Stimulated activated CD4-positive, alpha-beta T cell treated with anti-CD3 and anti-CD28 coated beads, Interleukin-15, amount 100 ng/mL, for 1 hour (primary cell): ENCODE data around the gene UPF2.
"Not testable (repeated sequence)": the region's sequence is repeated elsewhere in the genome, so short reads cannot be mapped to it uniquely, and the experiment has no call there.

Experiments used
- DNase-seq, 2 donors: peaks; one replicate each; pipeline ENCODE4 v3.0.0-alpha.2; 2020; ENCODE audit warnings: low read depth in 1 of 2, low spot score in 1 of 2

The UPF2 gene

DNA sequence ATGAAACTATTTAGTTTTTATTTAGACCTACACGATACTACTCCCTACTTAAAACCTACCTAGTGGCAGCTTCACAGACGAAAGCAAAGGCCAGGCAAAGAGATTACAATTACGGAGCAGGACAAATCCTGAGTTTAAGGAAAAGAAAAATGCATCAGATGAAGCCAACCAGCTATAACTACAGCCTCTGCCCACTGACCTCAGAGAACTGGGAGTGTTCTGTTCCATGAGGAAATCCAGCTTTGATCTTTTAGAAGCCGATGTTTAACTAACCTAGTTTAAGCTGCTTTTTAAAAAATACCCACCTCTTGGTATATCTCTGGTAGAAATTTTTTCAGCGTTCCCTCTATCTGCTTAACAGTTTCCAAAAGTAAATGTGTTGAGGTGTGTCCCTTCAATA is 3.0 kb upstream of the UPF2 start:
- DNase-seq: no peak

DNA sequence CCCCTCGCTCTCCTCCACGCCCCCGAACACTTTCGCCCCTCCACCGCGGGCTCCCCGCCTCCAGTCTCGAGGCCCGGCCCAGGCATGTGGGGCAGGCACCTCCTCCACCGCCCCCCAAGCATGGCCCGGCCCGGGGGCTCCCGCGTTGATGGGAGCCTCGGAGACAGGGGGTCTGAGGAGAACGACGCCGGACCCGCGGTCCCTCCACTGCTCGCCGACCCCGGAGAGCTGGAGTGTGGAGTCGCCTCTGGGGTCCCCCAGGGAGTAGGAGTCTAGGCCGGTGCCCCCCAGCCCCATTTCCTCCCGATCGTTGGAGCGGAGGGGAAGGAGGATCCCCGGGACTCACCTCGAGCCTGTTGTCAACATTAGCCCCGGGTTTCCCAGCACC is 206 bp downstream of the UPF2 start:
- peak in 1 of 2 donors; percentile 49 for DNase-seq

DNA sequence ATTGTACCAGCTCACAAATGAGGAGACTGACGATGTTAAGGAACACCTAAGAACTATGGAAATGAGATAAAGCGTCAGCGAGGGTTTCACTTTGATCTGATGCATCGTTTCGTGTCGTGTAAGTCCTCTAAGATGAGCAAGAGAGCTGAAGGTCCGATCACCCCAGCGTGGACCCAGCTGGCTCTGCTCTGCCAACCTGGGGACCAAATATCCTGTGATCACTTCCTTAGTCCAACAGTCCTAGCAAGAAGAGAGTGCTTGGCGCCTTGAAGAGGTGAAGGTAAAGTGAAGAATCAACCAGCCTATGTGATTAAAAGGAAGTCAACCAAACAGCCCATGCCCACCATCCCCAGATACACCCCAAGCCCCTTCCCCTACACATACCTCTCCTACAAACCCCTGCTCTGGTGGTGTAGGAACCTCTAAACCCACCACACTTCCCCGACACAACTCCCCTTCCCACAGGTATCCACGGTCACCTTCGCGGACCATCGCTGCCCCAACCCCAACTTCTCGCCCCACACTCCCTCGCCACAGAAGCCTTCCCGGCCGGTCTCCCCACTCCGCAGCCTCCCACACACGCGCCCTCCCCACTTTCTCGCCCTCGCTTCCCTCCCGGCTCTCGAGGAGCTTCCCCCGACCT is 722 bp downstream of the UPF2 start:
- no peak for DNase-seq

DNA sequence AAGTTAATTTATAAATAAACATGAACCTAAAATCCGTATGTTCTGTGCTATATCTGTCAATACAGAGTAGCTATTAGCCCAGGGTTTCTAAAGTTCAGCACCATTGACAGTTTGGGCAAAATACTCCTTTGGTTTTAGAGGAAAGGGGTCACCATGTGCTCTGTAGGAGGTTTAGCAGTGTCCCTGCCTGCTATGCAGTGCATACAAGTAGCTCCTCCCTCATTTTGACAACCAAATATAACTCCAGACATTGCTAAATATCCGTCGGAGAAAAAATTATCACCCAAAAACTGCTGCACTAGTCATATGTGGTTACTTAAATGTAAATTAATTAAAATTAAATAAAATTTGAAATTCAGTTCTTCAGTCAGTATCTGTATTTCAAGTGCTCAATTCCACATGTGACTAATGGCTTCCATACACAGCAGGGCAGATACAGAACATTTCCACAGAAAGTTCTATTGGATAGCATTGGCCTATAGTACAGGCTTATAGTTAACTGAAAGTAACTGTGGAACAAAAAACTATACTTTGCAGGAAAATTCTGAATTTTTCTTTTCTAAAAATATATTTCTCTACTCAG is 6.4 kb downstream of the UPF2 start:
- no peak for DNase-seq

DNA sequence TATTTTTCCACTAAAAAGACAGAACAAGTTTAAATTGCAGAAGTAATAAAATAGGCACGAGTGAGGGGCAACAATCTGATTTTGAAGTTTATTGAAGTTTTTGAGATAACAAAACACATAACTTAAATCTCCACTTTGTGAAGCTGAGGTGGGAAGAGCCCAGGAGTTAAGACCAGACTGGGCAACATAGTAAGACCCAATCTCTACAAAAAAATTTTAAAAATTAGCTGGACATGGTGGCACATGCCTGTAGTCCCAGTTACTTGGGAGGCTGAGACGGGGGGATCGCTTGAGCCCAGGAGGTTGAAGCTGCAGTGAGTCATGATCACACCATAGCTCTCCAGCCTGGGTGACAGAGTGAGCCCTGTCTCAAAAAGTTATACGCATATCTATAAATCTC is 11.2 kb downstream of the UPF2 start:
- DNase-seq: no peak

DNA sequence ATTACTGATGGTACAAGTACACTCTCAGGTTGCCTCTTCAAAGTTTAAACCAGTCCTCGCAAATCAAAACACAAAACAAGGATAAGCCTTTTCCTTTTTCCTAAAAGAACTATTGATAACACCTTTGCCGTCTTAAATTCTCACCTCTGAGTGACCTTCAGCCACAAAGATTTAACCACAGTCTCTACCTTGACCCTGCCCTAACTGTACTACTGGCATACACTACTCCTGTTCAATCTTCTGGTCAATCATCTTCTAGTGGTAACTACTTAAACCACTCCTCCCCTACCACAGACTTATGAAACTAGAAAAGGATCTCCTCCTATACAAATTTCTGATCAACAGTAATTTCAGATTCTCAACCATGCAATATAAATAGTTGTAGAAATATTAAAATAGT is 15.1 kb downstream of the UPF2 start:
- DNase-seq: no peak

DNA sequence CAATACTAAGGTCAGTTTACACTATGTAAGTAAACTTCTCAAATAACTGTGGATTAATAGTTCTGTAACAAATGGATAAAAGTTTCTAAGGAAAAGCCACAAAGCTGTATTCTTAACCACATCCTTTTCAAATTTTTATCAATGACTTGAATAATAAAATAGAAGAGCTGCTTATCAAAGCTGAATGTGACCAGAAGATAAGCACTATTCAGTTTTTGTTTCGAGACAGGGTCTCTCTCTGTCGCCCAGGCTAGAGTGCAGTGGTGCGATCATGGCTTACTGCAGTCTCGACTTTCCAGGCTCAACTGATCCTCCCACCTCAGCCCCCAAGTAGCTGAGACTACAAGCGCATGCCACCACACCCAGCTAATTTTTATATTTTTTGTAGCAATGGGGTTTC is 17.0 kb downstream of the UPF2 start:
- no peak for DNase-seq

DNA sequence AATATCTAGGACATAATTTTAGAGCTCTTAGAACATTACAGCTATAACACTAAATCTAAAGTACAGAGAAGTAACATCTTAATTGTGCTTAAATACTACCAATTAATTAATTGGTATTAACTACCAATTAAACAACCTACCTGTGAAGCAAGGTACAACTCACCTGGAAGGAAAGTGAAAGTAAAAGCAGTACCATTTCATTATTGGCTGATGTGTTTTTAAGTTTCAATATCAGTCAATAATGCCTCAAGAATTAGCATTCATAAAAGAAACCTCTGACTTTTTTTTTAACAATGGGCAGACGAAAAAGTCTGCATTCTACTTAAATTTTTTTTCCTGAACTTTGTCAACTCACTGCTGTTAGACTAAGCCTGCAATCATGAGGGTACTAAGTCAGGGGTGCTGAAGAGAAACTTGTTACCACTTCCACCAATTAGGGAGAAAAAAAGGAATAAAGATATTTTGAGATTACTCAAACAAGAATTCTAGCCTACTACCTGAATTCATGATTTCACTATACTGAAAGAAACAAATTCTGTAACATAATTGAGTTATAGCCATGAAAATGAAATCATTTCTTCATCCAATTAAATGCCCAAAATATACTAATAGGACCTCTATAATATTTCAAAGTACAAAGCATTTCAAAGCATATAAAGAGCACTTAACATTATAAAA is 19.9 kb downstream of the UPF2 start:
- no peak for DNase-seq

DNA sequence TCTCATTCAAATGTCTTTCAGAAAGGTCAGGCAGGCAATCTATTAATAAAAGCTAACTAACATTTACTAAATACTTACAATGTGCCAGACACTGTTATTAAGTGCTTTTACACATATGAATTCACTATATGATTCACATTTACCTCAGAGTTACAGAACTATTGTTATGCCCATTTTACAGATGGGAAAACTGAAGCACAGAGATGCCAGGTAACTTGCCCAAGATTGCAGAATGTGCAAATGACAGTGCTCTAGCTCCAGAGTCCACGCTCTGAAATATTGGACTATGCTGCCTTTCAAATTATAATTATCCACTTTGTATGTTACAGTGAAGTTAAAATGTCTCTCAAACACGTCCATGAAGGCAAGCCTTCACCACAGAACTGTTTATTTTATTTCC is 22.0 kb downstream of the UPF2 start:
- DNase-seq: no peak

DNA sequence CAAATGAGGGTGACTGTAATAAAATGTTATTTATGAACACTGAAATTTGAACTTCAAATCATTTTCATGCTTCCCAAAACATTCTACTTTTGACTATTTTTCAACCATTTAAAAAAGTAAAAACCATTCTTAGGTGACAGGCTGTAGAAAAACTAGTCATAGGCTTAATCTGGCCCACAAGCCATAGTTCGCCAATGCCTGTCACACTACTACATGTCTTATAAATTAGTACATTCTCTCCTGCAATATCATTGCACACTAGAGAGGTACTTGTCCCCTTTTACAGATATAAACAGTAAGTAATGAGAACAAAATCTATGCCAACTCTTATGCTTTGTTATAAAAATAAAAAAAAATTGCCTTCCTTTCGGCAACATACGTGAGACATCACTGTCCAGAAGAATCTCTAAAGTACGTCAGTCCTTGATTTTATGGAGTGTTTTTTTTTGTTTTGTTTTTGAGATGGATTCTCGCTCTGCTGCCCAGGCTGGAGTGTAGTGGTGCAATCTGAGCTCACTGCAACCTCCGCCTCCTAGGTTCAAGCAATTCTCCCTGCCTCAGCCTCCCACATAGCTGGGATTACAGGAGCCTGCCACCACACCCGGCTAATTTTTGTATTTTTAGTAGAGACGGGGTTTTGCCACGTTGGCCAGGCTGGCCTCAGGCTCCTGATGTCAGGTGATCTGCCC is 23.2 kb downstream of the UPF2 start:
- DNase-seq: no peak

DNA sequence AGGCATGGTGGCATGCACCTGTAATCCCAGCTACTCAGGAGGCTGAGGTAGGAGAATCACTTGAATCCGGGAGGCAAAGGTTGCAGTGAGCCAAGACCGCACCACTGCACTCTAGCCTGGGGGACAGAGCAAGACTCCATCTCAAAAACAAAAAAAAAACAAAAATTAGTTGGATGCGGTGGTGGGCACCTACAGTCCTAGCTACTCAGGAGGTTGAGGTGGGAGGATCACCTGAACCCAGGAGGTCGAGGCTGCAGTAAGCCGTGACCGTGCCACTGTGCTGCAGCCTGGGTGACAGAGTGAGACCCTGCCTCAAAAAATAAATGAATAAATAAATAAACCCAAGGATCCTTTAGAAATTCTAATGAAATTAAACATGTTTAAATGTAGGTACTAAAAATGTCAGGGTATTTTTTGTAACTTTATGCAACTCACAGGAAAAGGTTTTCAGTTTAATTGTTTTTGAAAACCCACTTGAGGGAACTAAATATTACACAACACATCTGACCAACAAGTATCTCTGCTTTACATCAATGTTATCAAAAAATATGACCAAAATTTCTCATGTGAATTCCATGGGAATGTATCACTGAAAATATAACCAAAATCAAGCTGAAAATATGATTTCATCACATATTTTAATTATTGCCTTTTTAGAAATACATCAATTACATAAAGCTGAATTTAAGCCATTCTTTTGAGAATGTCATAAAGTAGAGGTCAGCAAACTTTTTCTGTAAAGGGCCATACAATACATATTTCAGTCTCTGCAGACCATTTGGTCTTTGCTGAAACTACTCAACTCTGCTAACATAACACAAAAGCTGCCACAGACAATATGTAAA is 23.9 kb downstream of the UPF2 start:
- DNase-seq: no peak

DNA sequence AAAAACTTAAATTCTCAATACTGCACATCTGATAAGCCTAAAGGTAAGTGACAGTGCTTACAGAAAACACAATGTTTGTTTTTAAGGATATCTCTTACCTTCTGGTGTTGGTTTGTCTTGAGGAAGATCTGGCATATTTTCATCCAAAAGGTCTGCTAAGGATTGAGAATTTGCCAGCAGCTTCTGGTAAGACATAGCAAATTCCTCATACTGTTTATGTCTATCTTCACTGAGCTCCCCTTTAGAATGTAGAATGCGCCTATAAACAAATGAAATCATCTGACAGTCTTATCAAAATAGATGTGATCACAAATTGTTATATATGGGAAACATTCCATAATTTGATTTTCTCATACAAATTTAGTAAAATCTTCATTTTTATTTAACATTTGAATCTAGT is 28.7 kb downstream of the UPF2 start:
- no peak for DNase-seq

DNA sequence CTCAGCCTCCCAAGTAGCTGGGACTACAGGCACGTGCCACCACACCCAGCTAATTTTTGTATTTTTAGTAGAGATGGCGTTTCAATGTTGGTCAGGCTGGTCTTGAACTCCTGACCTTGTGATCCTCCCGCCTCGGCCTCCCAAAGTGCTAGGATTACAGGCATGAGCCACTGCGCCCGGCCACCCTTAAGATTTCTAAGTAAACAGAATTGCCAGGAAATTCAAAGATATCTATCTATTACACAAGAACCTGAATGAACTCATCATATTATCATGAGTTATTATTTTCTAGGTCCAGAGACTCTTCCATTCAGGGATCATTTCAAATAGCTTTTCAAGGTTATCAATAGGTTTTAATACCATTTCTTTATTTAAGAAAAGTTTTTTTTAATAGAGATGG is 29.2 kb downstream of the UPF2 start:
- not testable (repeated sequence) for DNase-seq

DNA sequence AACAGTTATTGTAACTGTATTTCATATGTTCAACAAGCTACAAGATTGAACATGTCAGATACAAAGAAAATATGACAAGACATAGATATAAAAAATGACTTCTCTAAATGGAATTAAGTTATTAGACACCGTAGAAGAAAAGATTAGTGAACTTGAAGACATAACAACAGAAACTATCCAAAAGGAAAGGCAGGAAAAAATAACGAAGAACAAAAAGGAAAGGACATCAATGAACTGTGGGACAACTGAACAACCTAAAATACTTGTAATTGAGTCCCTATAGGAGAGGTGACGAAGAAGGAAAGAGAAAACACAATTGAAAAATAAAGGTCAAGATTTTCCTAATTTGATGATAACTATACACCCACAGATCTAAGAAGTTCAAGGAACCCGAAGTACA is 32.3 kb downstream of the UPF2 start:
- DNase-seq: no peak

DNA sequence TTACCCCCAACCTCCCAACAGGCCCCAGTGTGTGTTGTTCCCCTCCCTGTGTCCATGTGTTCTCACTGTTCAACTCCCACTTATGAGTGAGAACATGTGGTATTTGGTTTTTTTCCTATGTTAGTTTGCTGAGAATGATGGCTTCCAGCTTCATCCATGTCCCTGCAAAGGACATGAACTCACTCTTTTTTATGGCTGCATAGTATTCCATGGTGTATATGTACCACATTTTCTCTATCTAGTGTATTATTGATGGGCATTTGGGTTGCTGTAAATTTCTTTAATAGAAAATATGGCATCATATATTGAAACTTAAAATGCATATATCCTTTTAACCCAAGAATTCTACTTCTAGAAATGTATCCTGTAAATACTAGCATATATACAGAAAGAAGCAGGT is 33.8 kb downstream of the UPF2 start:
- not testable (repeated sequence) for DNase-seq

DNA sequence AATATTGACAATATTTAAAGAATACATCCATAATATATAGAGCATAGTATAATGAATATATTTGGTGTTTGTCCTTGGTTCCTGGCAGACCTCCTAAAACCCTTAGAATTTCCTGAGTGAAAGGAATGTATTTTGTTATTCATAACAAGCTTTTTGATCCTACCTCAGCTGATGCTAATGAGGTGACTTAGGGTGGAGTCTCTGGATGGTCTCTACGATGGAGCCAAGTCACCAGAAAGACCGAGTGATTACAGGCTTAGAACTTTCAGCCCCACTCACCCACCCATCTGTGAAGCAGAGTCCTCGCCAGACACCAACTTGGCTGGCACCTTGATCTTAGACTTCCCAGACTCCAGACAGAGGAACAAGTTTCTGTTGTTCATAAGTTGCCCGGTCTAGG is 35.9 kb downstream of the UPF2 start:
- DNase-seq: no peak

DNA sequence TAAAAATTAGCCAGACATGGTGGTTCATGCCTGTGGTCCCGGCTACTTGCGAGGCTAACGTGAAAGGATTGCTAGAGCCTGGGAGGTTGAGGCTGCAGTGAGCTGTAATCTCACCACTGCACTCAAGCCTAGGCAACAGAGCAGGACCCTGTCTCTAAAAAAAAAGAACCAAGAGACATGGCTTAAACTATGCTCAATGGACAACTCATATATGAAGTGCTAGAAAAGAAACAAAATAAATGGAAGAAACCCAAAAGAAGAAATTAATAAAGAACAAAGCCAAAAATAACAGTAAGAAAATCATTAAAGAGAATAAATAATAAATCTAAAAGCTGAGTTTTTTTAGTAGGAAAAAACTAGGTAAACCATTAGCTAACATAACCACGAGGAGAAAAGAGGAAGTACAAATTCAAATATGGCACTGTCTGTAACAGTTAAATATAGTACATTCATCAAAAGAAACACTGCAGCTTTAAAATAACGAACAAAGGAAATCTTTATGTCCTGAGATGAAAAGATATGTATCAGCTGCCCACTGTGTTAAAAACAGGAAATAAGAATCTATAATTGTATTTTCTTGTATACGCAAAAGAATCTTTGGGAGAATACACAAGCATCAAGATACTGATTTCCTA is 48.7 kb downstream of the UPF2 start:
- DNase-seq: no peak

DNA sequence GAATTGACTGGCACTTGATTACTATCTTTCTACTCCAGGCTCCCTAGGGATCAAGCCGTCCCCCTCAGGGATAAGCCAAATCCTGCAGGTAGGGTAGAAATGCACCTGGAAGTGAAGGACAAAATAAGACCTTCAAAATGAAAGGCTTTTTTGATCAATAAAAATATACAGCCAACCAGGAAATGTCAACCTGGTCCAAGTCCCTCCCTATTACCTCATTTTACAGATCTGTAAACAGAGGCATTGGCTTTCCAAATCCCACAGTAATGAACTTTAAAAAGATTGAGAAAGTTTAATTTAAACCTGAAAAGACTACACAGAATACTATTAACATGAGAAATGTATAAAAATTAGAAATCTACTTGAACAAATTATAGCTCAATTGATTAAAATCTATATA is 53.7 kb downstream of the UPF2 start:
- no peak for DNase-seq

DNA sequence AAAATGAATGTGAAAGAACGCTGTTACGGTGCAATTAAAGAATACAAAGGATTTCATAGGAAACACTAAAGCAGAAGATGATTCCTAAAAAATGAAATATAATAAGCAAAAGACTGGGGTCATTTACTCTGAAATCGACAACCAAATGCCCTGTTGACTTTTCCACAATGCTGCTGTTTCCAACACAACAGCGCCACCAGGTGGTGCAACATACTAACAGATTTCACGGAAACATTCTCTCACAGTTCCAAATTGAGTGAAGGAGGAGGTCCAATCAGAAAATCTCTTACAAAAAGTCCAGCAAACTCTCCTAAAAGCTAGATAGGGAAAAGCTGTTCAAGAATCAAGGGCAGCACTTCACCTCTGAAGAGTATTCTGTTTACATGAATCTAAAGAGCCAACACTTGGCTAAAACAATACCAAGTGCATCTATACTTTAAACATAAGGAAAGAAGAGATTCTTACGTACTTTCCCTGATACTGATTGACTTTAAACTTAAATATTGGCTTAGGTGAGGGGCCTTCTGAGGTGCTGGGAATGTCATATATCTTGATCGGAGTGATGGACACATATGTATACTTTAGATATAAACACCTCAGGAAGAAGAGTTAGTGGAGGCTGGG is 55.9 kb downstream of the UPF2 start:
- DNase-seq: peak; percentile 37 to 56

DNA sequence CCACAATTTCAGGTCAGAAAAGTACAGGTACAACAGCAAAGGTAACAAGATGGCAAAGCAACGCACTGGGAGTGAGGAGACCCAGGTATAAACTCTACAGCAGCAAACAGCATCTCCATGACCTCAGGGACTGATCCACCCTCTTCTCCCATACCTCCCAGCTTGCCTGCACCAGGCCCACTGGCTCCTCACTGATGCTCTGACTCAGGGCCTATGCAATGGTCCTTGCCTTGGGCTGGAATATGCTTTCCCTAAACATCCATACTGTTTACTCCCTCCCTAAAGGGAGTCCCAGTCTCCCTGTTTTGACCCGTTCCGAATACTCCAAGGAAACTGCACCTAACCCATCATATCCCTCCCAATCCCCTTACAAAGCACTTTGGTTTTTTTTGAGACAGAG is 60.4 kb downstream of the UPF2 start:
- DNase-seq: no peak
